Activated CD4-positive, alpha-beta T cell treated with anti-CD3 and anti-CD28 coated beads, Interleukin-2, amount 50 U/mL, for 24 hours (primary cell): ENCODE results near the gene PTRH1.

ENCODE experiments used
- DNase-seq, 2 donors: peaks; one replicate each; pipeline ENCODE4 v3.0.0-alpha.2; 2020; ENCODE audit warnings: low read depth in 1 of 2, low spot score in 1 of 2

The PTRH1 gene

DNA sequence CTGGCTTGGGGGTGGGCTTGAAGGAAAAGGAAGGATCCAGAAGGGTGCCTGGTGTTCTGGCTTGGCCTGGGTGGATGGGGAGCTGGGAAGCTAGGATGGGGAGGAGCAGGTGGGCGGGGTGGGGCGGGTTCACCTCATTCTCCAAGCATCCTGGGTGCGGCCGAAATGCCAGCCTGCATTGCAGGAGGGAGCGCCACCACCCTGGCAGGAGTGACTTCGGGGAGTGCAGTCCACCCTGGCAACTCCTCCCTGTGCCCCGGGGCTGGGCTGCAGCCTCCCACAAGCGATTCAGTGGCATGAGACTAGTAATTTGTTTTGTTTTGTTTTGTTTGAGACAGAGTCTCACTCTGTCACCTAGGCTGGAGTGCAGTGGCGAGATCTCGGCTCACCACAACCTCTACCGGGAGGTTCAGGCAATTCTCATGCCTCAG is 5.9 kb upstream of the PTRH1 start:
- no peak for DNase-seq

DNA sequence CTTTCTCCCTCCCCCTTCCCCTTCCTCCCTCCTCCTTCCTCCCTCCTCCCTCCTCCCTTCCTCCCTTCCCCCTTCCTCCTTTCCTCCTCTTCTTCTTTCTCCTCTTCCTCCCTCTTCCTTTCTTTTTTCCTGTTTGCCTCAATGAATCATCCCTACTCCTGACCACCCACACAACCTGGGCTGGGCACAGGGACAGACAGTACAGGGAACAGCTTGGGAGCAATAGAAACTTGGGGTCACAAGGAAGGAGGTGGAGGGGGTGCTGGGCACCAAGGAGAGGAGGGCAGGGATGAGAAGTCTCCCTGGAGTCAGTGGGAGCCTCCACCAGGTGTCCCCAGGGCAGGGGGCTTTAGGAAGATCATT is 5.4 kb upstream of the PTRH1 start:
- no peak for DNase-seq

DNA sequence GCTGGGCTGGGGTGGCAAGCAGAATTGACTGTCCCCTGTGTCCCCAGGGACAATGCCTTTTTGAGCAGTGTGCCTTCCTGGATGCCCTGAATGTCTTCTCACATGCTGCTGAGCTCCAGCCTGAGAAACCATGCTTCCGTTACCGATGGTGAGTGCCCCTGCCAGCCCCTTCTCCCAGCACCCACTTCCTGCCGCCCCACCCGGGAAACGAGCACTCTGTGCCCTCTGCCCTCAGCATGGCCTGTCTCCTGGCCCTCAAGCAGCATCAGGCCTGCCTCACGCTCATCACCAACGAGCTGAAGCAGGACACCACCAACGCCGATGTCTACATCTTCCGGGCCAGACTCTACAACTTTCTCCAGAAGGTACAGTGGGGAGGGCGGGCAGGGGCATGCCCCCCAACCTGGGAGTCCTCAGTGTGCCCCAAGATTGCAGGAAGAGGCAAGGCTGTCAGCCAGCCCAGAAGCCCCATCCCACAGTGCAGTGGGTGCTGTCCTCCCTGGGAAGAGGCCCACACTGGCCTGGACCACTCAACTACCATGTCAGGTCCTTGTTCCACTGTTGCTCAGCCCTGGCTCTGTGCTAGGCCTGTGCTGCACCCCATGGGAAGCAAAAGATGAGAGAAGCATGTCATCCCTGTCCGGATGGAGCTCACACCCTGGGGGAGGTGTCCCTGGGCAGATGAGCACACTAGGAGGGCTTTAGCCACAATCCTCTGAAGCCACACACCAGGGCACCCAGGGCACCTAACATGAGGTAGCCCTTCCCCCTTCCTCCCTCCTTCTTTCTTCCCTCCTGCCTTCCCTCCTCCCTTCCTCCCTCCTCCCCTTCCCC is 4.8 kb upstream of the PTRH1 start:
- DNase-seq: no peak

DNA sequence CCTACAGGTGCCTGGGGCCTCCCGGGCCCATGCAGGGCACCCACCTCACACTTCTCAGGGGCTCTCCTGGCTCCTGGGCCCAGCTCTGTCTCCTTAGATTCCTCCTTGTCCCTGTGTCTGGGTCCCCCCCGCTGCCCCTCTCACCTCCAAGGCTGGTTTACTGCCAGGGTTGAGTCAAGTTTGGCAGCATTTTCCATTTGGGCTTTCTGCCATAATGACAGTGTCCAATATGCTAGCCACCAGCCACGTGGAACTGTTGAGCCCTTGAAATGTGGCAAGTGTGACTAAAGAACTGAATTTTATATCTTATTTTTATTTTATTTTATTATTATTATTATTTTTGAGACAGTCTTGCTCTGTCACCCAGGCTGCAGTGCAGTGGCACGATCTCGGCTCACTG is 2.3 kb upstream of the PTRH1 start:
- DNase-seq: no peak

DNA sequence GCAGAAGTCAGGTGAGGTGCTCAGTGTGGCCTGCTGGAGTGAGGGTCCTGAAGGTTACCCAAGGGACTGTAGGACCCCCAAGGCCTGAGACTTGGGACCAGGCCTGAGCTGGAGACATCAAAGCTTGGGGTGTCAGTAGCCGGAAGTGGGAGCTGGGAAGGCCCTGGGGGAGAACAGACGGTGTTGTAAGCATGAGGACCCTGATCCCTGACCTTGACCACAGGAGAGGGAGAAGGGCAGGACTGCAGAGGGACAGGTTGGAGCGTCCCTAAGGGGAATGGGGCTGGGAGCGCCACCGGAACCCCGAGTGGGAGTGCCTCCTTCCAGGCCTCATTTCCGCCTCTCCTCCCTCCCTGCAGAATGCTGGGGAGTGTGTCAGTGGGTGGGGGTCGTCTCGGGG is 949 bp upstream of the PTRH1 start:
- no peak for DNase-seq

DNA sequence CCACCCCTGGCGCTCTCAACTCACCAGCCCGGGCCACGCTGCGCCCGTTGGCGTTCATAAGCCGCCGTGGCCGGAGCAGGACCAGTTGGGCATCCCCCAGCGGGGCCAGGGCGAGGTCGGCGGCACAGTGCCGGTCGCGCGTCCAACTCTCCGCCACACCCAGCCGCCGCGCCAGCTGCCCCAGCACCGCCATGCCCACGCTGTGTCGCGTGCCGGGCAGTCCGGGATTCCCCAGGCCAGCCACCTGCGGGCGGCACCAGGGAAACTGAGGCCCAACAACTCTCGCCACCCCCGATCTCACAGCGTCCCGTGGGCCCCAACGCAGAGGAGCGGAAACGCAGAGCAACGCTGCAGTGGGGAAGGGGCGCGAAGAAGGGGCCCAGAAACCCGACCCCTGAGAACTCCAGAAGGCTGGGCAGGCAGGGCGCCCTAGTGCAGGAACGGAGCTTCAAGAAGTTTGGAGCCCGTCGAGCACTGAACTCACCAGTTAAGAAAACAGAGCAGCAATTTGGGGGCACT is 453 bp downstream of the PTRH1 start:
- DNase-seq: no peak

DNA sequence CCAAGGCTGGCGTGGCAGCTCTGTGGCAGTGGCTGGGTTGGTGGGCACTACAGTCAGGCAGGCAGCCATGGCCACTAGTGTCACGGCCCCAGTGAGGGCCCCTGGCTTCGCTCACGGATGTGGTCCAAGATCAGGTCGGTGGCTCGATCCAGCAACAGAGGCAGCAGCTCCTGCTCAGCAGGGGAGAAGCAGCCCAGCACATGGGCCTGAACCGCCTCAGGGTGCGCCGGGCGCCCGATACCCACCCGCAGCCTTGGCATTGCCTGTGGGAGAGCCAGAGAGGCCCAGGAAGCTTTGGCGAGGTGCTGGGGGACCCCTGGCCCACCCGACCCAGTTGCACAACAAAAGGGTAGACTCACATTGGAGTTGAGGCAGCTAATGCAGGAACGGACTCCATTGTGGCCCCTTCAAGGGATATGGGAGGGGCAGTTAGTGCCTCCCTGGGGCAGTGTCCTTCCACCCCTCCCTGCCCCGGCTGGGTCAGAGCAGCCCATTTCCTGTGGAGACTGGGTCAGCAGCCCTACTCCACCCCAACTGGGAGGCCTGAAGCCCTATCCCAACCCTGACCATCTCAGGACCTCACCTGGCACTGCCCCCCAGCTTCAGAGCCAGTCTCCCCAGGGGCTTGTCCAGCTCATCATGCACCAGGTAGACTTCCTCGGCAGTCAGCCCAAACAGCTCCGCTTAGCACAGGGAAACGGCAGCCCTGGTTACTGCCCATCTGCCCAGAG is 1.3 kb downstream of the PTRH1 start:
- no peak for DNase-seq

DNA sequence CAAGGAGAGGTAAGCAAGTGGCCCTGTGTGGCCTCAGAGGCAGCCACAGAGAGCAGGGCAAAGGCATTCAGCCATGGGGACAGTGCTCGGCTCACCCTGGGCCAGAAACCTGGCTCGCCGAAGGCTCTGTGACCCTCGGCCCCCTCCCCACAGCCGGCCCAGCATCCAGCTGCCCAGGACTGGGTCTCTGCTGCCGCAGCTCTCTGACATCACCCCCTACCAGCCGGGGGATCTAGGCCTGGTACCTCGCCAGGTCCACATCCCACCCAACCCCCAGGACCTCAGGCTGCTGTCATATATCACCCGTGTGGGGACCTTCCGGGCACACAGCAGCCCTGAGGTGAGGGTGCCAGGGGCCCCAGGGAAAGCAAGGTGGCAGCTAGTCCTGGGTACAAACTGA is 2.6 kb downstream of the PTRH1 start:
- no peak for DNase-seq

DNA sequence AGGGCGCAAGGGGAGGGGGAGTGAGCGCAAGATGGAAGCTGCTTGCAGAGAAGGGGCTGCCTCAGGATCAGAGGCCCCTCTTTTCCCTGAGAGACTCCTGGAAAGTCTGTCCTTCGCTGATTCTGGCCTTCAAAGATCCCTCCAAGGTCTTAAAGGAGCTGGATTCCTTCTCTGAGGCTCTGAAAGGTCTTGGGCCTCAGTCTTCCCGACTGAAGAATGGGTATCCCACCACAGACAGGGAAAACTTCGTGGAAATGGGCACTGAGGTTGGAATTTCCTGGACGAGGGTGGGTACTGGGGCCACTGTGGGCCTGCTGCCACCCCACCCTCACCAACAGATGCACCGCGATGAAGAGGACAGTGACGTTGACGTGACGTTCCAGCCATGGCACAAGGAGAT is 3.1 kb downstream of the PTRH1 start:
- DNase-seq: no peak

DNA sequence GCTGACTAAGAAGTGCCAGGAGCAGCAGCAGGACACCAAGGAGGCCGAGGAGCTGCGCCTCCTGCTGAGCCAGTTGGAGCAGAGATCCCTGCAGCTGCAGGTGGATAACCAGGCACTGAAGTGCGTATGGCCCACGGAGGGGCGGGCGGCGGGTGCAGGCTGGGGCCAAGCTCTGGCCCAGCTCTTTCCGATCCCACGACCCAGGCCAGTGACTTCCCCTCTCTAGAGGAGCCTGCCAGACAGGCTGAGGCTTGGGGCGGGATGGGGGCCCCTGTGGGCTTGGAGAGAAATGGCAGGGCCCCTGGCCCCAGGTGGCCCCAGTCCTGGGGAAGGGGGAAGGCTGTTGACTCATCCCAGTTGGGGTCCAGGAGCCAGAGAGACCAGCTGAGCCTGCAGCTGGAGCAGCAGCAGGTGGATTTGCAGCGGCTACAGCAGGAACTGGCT is 3.6 kb downstream of the PTRH1 start:
- no peak for DNase-seq

DNA sequence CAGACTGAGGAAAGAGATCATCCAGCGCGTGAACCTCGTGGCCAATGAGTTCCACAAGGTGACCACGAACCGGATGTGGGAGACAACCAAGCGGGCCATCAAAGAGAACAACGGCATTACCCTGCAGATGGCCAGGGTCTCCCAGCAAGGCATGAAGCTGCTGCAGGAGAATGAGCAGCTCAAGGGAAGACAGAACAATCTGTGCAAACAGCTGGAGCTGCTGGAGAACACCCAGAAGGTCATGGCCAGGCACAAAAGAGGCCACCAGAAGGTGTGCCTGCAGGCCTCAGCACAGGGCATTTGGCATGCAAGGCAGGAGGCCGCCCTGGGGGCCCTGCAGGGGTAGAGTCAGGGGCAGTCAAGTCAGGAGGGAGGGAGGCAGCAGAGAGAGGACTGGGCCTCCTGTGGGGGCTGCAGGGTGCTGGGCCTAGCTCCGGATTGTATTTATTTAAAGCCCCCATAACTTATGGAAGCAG is 4.2 kb downstream of the PTRH1 start:
- no peak for DNase-seq

DNA sequence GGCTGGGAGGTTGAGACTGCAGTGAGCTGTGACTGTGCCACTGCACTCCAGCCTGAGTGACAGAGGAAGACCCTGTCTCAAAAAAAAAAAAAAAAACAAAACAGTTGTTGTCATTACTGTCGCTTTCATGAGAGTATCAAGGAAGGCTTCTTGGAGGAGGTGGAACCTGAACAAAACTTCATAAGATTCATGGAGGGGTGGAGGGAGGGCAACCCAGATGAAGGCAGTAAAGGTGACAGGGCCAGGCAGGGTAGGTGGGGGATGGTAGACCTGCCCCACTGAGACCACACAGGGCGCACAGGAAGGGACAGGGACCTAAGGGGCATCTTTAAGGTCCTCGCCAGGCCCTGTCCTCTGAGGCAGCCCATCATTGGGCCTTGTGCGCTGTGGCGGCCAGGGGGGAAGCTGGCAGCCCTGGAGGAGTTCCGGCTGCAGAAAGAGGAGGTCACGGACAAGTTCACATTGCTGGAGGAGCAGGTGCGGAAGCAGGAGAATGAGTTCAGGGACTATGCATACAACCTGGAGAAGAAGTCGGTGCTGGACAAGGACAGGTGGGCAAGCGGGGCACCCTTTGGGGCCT is 5.2 kb downstream of the PTRH1 start:
- DNase-seq: no peak

DNA sequence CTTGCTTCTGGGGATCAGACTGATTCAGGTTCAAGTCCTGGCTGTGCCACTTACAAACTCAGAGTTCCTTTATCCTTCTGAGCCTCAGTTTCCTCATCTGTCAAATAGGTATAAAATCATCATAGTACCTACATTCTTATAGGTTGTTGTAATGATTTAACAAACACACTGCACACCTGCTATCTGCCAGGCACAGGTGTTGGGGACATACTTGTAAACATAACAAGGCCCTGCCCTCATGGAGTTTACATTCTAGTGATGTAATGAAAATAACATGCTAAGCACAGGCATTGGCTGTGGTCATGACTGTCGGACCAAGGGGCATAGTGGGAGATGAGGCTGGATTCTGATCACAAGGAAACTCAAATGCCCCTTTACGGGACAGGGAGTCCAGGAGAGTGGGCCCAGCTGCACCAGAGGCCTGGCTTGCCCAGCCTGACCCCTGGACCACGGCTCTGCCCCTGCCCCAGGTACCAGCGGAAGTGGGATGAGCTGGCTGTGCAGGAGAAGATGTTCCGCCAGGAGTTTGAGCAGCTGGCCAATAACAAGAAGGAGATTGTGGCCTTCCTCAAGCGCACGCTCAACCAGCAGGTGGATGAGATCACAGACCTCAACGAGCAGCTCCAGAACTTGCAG is 6.4 kb downstream of the PTRH1 start:
- DNase-seq: no peak

DNA sequence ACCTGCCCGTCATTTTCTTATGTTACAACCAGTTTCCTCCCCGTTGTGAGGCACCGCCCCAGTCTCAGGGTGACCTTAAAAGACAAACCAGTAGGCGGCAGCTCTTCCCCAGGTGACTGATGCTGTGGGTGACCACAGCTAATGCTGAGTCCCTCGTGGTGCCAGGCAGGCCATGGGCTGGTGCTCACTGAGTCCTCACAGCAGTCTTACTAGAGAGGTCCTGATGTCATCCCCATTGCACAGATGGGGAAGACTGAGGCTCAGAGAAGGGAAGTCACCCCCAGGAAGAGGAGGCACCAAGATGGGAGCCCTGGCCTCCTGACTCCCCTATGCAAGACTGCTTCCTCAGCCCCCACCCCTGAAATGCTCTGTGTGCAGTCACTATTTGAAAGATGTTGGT is 7.7 kb downstream of the PTRH1 start:
- no peak for DNase-seq

DNA sequence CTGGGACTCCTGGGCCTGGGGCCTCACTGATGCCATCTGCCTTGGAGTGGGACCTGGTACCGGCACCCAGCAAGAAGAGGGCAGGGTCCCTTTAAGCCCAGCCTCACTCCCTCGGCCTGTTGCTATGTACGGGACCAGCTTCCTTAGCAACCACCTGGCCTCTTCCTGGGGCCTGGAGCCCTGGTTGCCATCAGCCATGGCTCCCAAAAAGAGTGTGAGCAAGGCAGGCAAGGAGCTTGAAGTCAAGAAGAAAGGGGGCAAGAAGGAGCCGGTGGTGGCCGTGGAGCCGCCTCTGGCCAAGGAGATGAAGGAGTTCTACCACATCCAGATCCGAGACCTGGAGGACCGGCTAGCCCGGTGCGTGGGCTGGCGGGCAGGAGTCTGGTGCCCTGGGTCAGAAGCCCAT is 8.6 kb downstream of the PTRH1 start, which contains the start of gene CFAP157:
Gene CFAP157, plus strand, starts transcription at position 153 of the 406 bp plus-strand sequence. Its CDS starts 44 bp downstream, at position 197.
- no peak for DNase-seq

DNA sequence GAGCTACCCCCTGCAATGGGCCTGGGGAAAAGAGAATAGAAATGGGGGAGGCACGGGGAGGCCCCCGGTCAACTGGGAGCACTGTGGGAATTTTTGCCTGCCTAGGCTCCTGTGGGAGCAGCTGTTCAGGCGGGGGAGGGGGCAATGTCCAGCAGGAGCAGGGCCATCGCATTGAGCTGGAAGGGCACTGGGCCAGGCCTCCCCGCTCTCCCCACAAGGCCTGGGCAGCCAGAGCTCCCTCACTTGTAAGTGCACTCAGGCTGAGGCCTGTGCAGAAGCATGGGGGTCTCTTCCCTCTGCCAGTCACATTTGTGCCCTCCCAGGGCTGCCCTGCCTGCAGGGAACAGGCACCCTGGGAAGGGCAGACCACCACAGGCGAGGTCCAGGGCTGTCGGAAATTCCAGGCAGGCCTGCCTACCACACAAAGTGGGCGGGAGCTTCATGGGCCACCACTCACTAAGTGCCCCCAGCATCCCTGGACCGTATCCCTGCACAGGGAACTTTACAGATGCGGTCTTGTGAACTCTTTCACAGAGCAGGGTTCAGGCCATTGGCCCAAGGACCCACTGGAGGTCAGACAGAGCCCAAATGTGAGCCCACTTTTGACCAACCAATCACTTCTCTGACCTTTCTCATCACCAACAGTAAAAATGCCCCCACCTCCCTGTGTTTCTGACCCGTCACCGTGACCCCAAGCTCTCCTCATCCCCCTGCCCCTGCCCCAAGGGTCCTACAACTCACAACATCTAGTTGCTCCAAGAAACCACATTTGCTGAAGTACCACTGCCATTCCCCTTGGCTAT is 9.7 kb downstream of the PTRH1 start:
- no peak for DNase-seq

DNA sequence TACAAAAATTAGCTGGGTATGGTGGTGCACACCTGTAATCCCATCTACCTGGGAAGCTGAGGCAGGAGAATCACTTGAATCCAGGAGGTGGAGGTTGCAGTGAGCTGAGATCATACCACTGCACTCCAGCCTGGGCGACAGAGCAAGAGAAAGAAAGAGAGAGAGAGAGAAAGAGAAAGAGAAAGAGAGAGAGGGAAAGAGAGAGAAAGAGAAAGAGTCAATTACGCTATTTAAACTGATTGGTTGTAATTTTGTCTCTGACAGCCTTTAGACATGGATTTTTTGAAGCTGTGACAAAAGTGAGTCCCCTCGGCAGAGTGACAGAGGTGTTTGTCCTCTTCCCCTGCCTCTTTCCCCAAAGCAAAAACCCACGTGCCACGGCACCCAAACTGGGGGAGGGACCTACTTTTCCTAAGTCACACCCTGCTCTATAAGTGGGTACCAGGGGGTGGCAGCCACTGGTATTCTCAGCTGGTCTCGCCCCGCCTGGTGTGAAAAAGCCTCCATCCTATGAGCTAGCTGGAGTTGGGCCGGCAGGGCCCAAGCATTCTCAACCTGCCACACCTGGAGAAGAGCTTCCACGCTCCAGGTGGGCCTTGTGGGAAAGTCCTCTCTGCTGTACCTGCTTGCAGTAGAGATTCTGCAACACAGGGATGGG is 12.0 kb downstream of the PTRH1 start:
- DNase-seq: no peak

DNA sequence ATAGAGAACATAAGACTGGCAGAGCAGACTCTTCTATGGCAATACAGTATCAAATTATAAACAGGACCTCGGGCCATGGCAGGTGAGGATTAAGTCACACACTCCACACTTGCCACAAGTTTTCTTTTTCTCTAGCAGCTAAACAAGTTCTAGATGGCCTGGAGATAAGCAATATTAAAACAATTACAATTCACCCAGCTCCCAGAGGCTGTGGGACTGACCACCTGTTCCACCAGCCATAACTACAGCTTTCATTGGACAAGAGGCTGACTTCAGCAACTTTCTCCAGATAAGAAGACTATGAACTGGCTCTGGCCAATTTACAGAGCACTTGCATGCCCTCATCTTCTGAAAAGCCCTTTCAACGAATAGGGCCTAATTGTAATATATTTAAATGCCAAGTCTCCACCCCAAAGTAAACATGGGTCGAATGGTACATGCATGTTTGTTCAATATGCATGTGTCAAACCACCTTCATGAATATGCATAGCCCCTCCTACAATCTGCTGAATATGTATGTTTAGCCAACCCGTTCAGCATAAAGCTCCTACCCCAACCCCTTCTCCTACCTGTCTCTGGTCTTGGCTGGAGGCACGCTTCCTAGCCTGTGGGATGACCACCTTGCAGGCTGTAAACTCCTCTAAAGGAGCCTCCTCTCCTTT is 14.7 kb downstream of the PTRH1 start:
- no peak for DNase-seq

DNA sequence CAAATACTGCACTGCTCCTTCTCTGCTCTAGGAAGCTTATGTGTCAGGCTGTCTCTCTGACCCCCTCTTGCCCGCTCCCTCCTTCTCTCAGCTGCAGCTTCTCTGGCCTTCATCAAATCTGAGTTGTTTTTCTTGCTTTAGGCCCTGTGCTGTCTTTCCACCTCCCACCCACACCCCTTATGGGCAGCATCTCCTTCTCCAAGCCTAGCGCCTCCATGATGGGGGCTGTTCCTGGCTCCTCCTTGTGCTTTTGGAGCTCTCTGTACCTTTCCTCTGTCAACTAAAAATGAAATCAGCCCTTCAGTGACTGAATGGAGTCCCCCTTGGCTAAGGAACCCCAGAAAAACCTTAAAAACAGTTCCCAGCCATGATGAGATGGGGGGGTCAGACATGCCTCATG is 15.3 kb downstream of the PTRH1 start:
- no peak for DNase-seq
